CD4-positive, CD25-positive, alpha-beta regulatory T cell (primary cell): Measurements from ENCODE around the gene STK31. TPM values are rescaled to one million over a fixed set of nuclear protein-coding genes. Genes with fewer than 3 reads are reported as not detected.

Experiments
- ATAC-seq, 2 donors: fragments of 150-1000 bp; cut with Tn5 transposase; one replicate each; pipeline ENCODE4 v1.10.0; 2021; ENCODE audit warnings: low read depth in 2 of 2, moderate number of reproducible peaks in 2 of 2, moderate library complexity in 1 of 2
- DNase-seq, 3 donors: peaks; one replicate each; pipeline versions ENCODE4 v3.0.0 to v3.0.0-alpha.2; 2012 to 2022; ENCODE audit warnings: mixed read lengths in 1 of 3
- H3K27ac ChIP-seq: one replicate; pipeline ENCODE4 v1.7.0; 2013; ENCODE audit warnings: mild to moderate bottlenecking, low read length; ENCODE audit not compliant: insufficient read depth, poor library complexity, severe bottlenecking
- H3K27me3 ChIP-seq: one replicate; pipeline ENCODE4 v1.7.0; 2013; ENCODE audit warnings: low read length; ENCODE audit not compliant: control insufficient read depth, insufficient read depth
- H3K36me3 ChIP-seq: one replicate; pipeline ENCODE4 v1.7.0; 2013; ENCODE audit warnings: mild to moderate bottlenecking, low read length, moderate library complexity; ENCODE audit not compliant: control insufficient read depth, insufficient read depth
- H3K4me1 ChIP-seq: 2 replicates; pipeline ENCODE4 v1.7.0; 2013; ENCODE audit warnings: mild to moderate bottlenecking, low read length; ENCODE audit not compliant: insufficient read depth, control insufficient read depth, poor library complexity, severe bottlenecking
- H3K4me3 ChIP-seq: one replicate; pipeline ENCODE4 v1.7.0; 2013; ENCODE audit warnings: low read depth, mild to moderate bottlenecking, low read length, moderate library complexity
- H3K9me3 ChIP-seq, 2 experiments: 1 replicate in 1 of 2; 2 replicates in 1 of 2; pipeline ENCODE4 v1.7.0; 2013; ENCODE audit warnings: low read length in 2 of 2, mild to moderate bottlenecking in 1 of 2, moderate library complexity in 1 of 2; ENCODE audit not compliant: control insufficient read depth in 2 of 2
- H3K27ac Mint-ChIP-seq, 3 donors: one replicate each; pipeline ENCODE4 v1.8.0; 2020 to 2022; ENCODE audit warnings: mild to moderate bottlenecking in 3 of 3, mixed read lengths in 3 of 3, moderate library complexity in 2 of 3
- H3K27me3 Mint-ChIP-seq: one replicate; pipeline ENCODE4 v1.8.0; 2022; ENCODE audit warnings: mild to moderate bottlenecking, mixed read lengths
- H3K36me3 Mint-ChIP-seq: one replicate; pipeline ENCODE4 v1.8.0; 2020; ENCODE audit warnings: mixed read lengths
- H3K4me1 Mint-ChIP-seq, 4 donors: one replicate each; pipeline ENCODE4 v1.8.0; 2020 to 2022; ENCODE audit warnings: mixed read lengths in 4 of 4, mild to moderate bottlenecking in 1 of 4
- H3K4me3 Mint-ChIP-seq, 4 donors: one replicate each; pipeline ENCODE4 v1.8.0; 2020 to 2022; ENCODE audit warnings: mild to moderate bottlenecking in 4 of 4, mixed read lengths in 4 of 4, moderate library complexity in 3 of 4
- H3K9me3 Mint-ChIP-seq, 7 donors: one replicate each; pipeline ENCODE4 v1.8.0; 2020 to 2022; ENCODE audit warnings: mixed read lengths in 7 of 7, mild to moderate bottlenecking in 3 of 7, moderate library complexity in 2 of 7
- polyA plus RNA-seq, 4 donors: library from polyadenylated mRNA; unstranded; fragments of 300-500 nt; fragmentation: Illumina TruSeq; gene quantifications; one replicate each; pipeline ENCODE4 v1.2.3, GENCODE V29; 2021
- total RNA-seq: library from RNA; stranded (reverse); gene quantifications from one replicate; pipeline ENCODE4 v1.2.3, GENCODE V29; 2022

The STK31 gene
- total and polyA plus RNA-seq, 5 donors from 2014 or later, result 0.11 to 0.44 TPM; not detected in 3

- H3K9me3 ChIP-seq, result no peaks in the 10 kb centered on the region
- H3K27me3 Mint-ChIP-seq, result peaks cover 4% of the 10 kb centered on the region
- peaks cover 0 to 2% (median 0%) of the 10 kb centered on the region in 7 donors for H3K9me3 Mint-ChIP-seq
- H3K4me3 ChIP-seq, result no peak overlapping the region
- H3K4me1 Mint-ChIP-seq, result no peaks in the 10 kb centered on the region
- DNase-seq (no peak), ATAC-seq (no peak)
- peaks cover 12% of the 10 kb centered on the region for H3K36me3 Mint-ChIP-seq
- H3K27ac Mint-ChIP-seq, result no peak overlapping the region
- H3K4me1 ChIP-seq, result no peaks in the 10 kb centered on the region
- no peak overlapping the region for H3K27ac ChIP-seq
- H3K4me3 Mint-ChIP-seq, result no peak overlapping the region
- H3K36me3 ChIP-seq, result no peaks in the 10 kb centered on the region
- H3K27me3 ChIP-seq, result no peaks in the 10 kb centered on the region
Measured at GRCh38 chr7:23783115-23783514, 73.1 kb downstream of the STK31 start.

DNA sequence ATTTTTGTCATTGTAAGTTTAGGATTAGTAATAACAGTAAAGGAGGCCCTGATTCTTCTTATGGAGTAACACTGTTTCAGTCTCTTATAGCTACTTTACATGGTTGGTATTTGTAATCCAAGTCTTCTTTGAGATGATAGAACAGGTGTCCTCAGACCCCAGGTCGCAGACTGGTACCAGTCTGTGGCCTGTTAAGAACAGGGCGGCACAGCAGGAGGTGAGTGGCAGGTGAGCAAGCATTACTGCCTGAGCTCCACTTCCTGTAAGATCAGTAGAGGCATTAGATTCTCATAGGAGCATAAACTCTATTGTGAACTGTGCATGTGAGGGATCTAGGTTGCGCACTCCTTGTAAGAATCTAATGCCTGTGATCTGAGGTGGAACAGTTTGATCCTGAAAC is 77.3 kb downstream of the STK31 start:
- H3K27ac ChIP-seq, result no peak overlapping the region
- no peak for ATAC-seq
- H3K36me3 Mint-ChIP-seq, result peaks cover 16% of the 10 kb centered on the region
- H3K36me3 ChIP-seq, result no peaks in the 10 kb centered on the region
- no peaks in the 10 kb centered on the region for H3K27me3 ChIP-seq
- no peaks in the 10 kb centered on the region for H3K4me1 Mint-ChIP-seq
- H3K27ac Mint-ChIP-seq, result no peak overlapping the region
- no peak for DNase-seq
- no peaks in the 10 kb centered on the region for H3K4me1 ChIP-seq
- H3K4me3 Mint-ChIP-seq, result no peak overlapping the region
- H3K4me3 ChIP-seq, result no peak overlapping the region
- H3K9me3 Mint-ChIP-seq, result peaks cover 0 to 2% (median 0%) of the 10 kb centered on the region in 7 donors
- no peaks in the 10 kb centered on the region for H3K27me3 Mint-ChIP-seq
- H3K9me3 ChIP-seq, result no peaks in the 10 kb centered on the region

DNA sequence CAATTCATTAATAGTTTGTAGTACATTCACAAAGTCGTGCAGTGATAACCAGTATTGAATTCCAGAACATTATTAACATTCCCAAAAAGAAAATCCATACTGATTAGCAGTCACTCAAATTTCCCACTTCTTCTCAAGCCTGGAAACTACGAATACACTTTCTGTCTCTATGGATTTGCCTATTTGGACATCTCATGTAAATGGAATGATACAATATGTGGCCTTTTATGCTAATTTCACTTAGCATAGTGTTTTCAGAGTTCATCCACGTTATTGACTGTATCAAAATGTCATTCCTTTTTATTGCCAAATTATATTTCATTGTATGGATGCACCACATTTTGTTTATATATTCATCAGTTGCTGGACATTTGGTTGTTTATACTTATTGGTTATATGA is 78.8 kb downstream of the STK31 start:
- Mint-ChIP-seq H3K36me3 (peaks cover 6% of the 10 kb centered on the region), H3K4me3 (no peak overlapping the region), H3K9me3 (peaks cover 0 to 10% (median 0%) of the 10 kb centered on the region in 7 donors), H3K27me3 (no peaks in the 10 kb centered on the region), H3K4me1 (no peaks in the 10 kb centered on the region), H3K27ac (no peak overlapping the region)
- no peak overlapping the region for H3K27ac ChIP-seq
- ATAC-seq, result no peak
- DNase-seq, result no peak
- H3K4me1 ChIP-seq, result no peaks in the 10 kb centered on the region
- H3K9me3 ChIP-seq, result peaks cover under 1 to 2% of the 10 kb centered on the region in 2 experiments
- H3K27me3 ChIP-seq, result no peaks in the 10 kb centered on the region
- H3K4me3 ChIP-seq, result no peak overlapping the region
- no peaks in the 10 kb centered on the region for H3K36me3 ChIP-seq

DNA sequence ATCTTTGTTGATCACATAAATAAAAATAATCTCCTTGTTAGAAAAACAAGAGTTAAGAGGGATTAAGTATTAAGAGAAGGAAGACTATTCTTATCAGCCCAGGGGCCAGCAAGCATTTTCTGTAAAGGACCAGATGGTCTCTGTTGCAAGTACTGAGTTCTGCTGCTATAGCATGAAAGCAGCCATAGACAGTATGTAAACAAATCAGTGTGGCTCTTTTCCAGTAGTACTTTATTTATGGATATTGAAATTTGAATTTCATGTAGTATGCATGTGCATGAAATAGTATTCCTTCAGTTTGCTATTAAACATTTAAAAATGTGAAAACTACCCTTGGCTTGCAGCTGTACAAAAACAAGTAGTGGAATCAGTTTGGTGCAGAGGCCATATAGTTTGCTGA is 81.7 kb downstream of the STK31 start:
- no peaks in the 10 kb centered on the region for H3K27me3 Mint-ChIP-seq
- no peaks in the 10 kb centered on the region for H3K4me1 Mint-ChIP-seq
- no peaks in the 10 kb centered on the region for H3K36me3 ChIP-seq
- DNase-seq (no peak), ATAC-seq (no peak)
- peaks cover 2 to 23% of the 10 kb centered on the region in 2 experiments for H3K9me3 ChIP-seq
- no peak overlapping the region for H3K4me3 ChIP-seq
- H3K4me3 Mint-ChIP-seq, result no peak overlapping the region
- peaks cover 4% of the 10 kb centered on the region for H3K36me3 Mint-ChIP-seq
- H3K27ac ChIP-seq, result no peak overlapping the region
- H3K4me1 ChIP-seq, result no peaks in the 10 kb centered on the region
- H3K9me3 Mint-ChIP-seq, result peaks cover 2 to 34% (median 11%) of the 10 kb centered on the region in 7 donors
- H3K27ac Mint-ChIP-seq, result no peak overlapping the region
- H3K27me3 ChIP-seq, result no peaks in the 10 kb centered on the region

DNA sequence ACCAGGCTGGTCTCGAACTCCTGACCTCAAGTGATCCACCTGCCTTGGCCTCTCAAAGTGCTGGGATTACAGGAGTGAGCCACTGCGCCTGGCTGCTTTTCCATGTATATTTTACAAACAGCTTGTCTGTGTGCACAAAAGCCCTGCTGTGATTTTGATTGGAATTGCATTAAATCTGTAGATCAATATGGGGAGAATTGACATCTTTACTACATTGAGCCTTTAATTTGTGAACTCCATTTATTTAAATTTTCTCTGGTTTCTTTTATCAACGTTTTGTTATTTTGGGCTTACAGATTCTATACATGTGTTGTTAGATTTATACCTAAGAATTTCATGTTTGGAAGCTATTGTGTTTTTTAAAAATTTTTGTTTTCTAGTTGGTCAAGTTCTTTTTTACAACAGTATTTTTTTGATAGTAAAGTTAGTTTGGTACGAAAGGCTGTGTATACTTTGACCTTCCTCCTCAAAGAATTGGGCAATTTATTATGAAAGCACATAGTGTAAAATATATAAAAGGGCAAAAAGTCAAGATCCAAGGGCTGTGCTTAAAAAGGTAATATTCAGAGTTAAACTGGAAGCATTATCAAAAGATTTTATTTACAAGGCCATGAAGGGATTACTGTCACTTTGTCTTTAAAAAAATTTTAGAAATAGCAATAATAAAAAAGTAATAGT is 92.8 kb downstream of the STK31 start:
- no peak for DNase-seq
- Histone ChIP-seq H3K27ac (no peak overlapping the region), H3K4me3 (no peak overlapping the region), H3K36me3 (no peaks in the 10 kb centered on the region), H3K27me3 (no peaks in the 10 kb centered on the region), H3K4me1 (no peaks in the 10 kb centered on the region), H3K9me3 (no peaks in the 10 kb centered on the region)
- Mint-ChIP-seq H3K27me3 (no peaks in the 10 kb centered on the region), H3K4me3 (no peak overlapping the region), H3K4me1 (no peaks in the 10 kb centered on the region), H3K36me3 (no peaks in the 10 kb centered on the region), H3K27ac (no peak overlapping the region), H3K9me3 (peaks cover 0 to 5% (median 2%) of the 10 kb centered on the region in 7 donors)
- no peak for ATAC-seq

GRCh38 chr7:23804707-23805106 is 94.7 kb downstream of the STK31 start:
- Mint-ChIP-seq H3K4me3 (no peak overlapping the region), H3K4me1 (no peaks in the 10 kb centered on the region), H3K9me3 (peaks cover 0 to 2% (median 0%) of the 10 kb centered on the region in 7 donors), H3K27me3 (no peaks in the 10 kb centered on the region), H3K36me3 (no peaks in the 10 kb centered on the region), H3K27ac (no peak overlapping the region)
- DNase-seq, result no peak
- no peak overlapping the region for H3K27ac ChIP-seq
- H3K27me3 ChIP-seq, result no peaks in the 10 kb centered on the region
- no peaks in the 10 kb centered on the region for H3K4me1 ChIP-seq
- no peak for ATAC-seq
- H3K36me3 ChIP-seq, result no peaks in the 10 kb centered on the region
- H3K9me3 ChIP-seq, result no peaks in the 10 kb centered on the region
- no peak overlapping the region for H3K4me3 ChIP-seq

GRCh38 chr7:23808421-23808820 is 98.4 kb downstream of the STK31 start:
- Mint-ChIP-seq H3K27ac (no peak overlapping the region), H3K27me3 (no peaks in the 10 kb centered on the region), H3K4me3 (no peak overlapping the region), H3K9me3 (peaks cover 0 to 13% (median 4%) of the 10 kb centered on the region in 7 donors), H3K36me3 (no peaks in the 10 kb centered on the region), H3K4me1 (no peaks in the 10 kb centered on the region)
- no peak overlapping the region for H3K27ac ChIP-seq
- no peaks in the 10 kb centered on the region for H3K4me1 ChIP-seq
- ATAC-seq (no peak), DNase-seq (no peak)
- H3K36me3 ChIP-seq, result no peaks in the 10 kb centered on the region
- H3K9me3 ChIP-seq, result peaks cover 0 to 2% of the 10 kb centered on the region in 2 experiments
- H3K4me3 ChIP-seq, result no peak overlapping the region
- H3K27me3 ChIP-seq, result no peaks in the 10 kb centered on the region

DNA sequence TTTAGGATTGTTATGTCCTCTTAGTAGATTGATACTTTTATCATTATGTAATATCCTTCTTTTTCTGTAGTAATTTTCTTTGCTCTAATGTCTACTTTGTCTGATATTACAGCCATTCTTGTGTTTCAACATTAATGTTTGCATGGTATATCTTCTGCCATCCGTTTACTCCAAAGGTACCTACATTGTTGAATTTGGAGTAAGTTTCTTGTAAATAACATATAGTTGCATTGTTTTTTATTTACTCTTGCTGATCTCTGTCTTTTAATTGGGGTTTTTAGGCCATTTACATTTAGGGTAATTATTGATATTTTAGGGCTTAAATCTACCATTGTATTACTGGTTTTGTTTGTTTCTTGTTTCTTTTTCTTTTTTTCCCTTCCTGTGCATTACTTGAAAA is 100.1 kb downstream of the STK31 start:
- peaks cover 0 to 13% (median 4%) of the 10 kb centered on the region in 7 donors for H3K9me3 Mint-ChIP-seq
- H3K27me3 ChIP-seq, result no peaks in the 10 kb centered on the region
- H3K27me3 Mint-ChIP-seq, result no peaks in the 10 kb centered on the region
- no peak overlapping the region for H3K27ac Mint-ChIP-seq
- no peaks in the 10 kb centered on the region for H3K4me1 ChIP-seq
- no peak overlapping the region for H3K27ac ChIP-seq
- no peaks in the 10 kb centered on the region for H3K36me3 Mint-ChIP-seq
- H3K36me3 ChIP-seq, result no peaks in the 10 kb centered on the region
- no peak overlapping the region for H3K4me3 ChIP-seq
- peaks cover 0 to 2% of the 10 kb centered on the region in 2 experiments for H3K9me3 ChIP-seq
- H3K4me3 Mint-ChIP-seq, result no peak overlapping the region
- DNase-seq, result no peak
- no peaks in the 10 kb centered on the region for H3K4me1 Mint-ChIP-seq
- no peak for ATAC-seq
